ENCODE data around the gene HEXIM2. TPM values are rescaled to one million over a fixed set of nuclear protein-coding genes. Genes with fewer than 3 reads are reported as not detected.

HEXIM2 gene
- polyA plus RNA-seq (2013, experiment 1 of 2) = 3.4 TPM
- 3.0 TPM for polyA plus RNA-seq (2013, experiment 2 of 2)

GRCh38 chr17:45161288-45162024 is at the start of gene HEXIM2:
TSS of gene HEXIM2 (plus strand) at chr17:45161875. CDS start at chr17:45162794, 919 bp downstream.
- no peaks in the 10 kb centered on the region for H3K27me3 ChIP-seq (ENCODE audit: insufficient read depth, low read length, poor library complexity)
- H3K79me1 ChIP-seq (ENCODE audit: low read length) = no peaks in the 10 kb centered on the region
- peak within 1 kb of the TSS; percentile 31 for H2BK120ac ChIP-seq (ENCODE audit: low read depth, low read length)
- H4K8ac ChIP-seq (ENCODE audit: low read depth, low read length) = peak within 1 kb of the TSS; percentile 87
- peak within 1 kb of the TSS; percentile 96 for H3K27ac ChIP-seq (ENCODE audit: low read depth, low read length)
- peak within 1 kb of the TSS; percentile 92 for H3K18ac ChIP-seq (ENCODE audit: low read length)
- peak within 1 kb of the TSS; percentile 83 for H3K23ac ChIP-seq (ENCODE audit: low read length)
- H3K79me2 ChIP-seq (ENCODE audit: control insufficient read depth, insufficient read depth, low read length) = no peaks in the 10 kb centered on the region
- peak within 1 kb of the TSS; percentile 98 for H3K56ac ChIP-seq (ENCODE audit: low read length)
- WGBS (ENCODE audit: extremely low coverage, insufficient coverage, low lambda C conversion rate) = no CpG with 5 or more reads among the region's 53 CpGs
- peak within 1 kb of the TSS; percentile 100 for H3K9ac ChIP-seq (ENCODE audit: low read length)
- H2AK5ac ChIP-seq (ENCODE audit: low read length) = peak within 1 kb of the TSS; percentile 80
- H2BK15ac ChIP-seq (replicated peaks; ENCODE audit: low read depth) = no peak within 1 kb of the TSS
- peaks cover 7% of the 10 kb centered on the region for H3K4me1 ChIP-seq (ENCODE audit: control insufficient read depth, low read depth, low read length)
- peak within 1 kb of the TSS; percentile 95 for H2BK5ac ChIP-seq (ENCODE audit: low read length)
- peak within 1 kb of the TSS; percentile 0 for H4K5ac ChIP-seq (ENCODE audit: low read length)
- peak within 1 kb of the TSS; percentile 86 for H3K4me3 ChIP-seq (ENCODE audit: low read length)
- H3K4ac ChIP-seq (ENCODE audit: low read depth, low read length) = peak within 1 kb of the TSS; percentile 97
- H3K36me3 ChIP-seq (ENCODE audit: control insufficient read depth, insufficient read depth, low read length) = no peaks in the 10 kb centered on the region
- H3K4me2 ChIP-seq (ENCODE audit: low read length) = peak within 1 kb of the TSS; percentile 92
- DNase-seq = peak; percentile 100

GRCh38 chr17:45112559-45113423 is 48.9 kb upstream of the HEXIM2 start:
- WGBS (ENCODE audit: extremely low coverage, insufficient coverage, low lambda C conversion rate) = no CpG with 5 or more reads among the region's 23 CpGs
- Histone ChIP-seq H2BK5ac (ENCODE audit: low read length) (no peak overlapping the region), H3K56ac (ENCODE audit: low read length) (no peak overlapping the region), H2AK5ac (ENCODE audit: low read length) (no peak overlapping the region), H4K5ac (ENCODE audit: low read length) (no peak overlapping the region), H3K27ac (ENCODE audit: low read depth, low read length) (no peak overlapping the region), H2BK120ac (ENCODE audit: low read depth, low read length) (no peak overlapping the region), H3K9ac (ENCODE audit: low read length) (no peak overlapping the region), H4K8ac (ENCODE audit: low read depth, low read length) (no peak overlapping the region), H3K27me3 (ENCODE audit: insufficient read depth, low read length, poor library complexity) (no peaks in the 10 kb centered on the region), H3K79me2 (ENCODE audit: control insufficient read depth, insufficient read depth, low read length) (no peaks in the 10 kb centered on the region), H3K36me3 (ENCODE audit: control insufficient read depth, insufficient read depth, low read length) (peaks cover 3% of the 10 kb centered on the region), H3K79me1 (ENCODE audit: low read length) (no peaks in the 10 kb centered on the region), H3K4me3 (ENCODE audit: low read length) (no peak overlapping the region), H3K4me2 (ENCODE audit: low read length) (no peak overlapping the region), H3K23ac (ENCODE audit: low read length) (no peak overlapping the region), H3K18ac (ENCODE audit: low read length) (no peak overlapping the region), H3K4ac (ENCODE audit: low read depth, low read length) (no peak overlapping the region), H3K4me1 (ENCODE audit: control insufficient read depth, low read depth, low read length) (no peaks in the 10 kb centered on the region), H2BK15ac (replicated peaks; ENCODE audit: low read depth) (no peak overlapping the region)
- DNase-seq = no peak

GRCh38 chr17:45113424-45113754 is 48.3 kb upstream of the HEXIM2 start:
- no peak overlapping the region for H3K18ac ChIP-seq (ENCODE audit: low read length)
- no peak overlapping the region for H3K27ac ChIP-seq (ENCODE audit: low read depth, low read length)
- no peak overlapping the region for H3K4me2 ChIP-seq (ENCODE audit: low read length)
- no CpG with 5 or more reads among the region's 9 CpGs for WGBS (ENCODE audit: extremely low coverage, insufficient coverage, low lambda C conversion rate)
- no peaks in the 10 kb centered on the region for H3K27me3 ChIP-seq (ENCODE audit: insufficient read depth, low read length, poor library complexity)
- no peak overlapping the region for H2AK5ac ChIP-seq (ENCODE audit: low read length)
- H3K23ac ChIP-seq (ENCODE audit: low read length) = no peak overlapping the region
- no peak overlapping the region for H3K9ac ChIP-seq (ENCODE audit: low read length)
- H3K4me3 ChIP-seq (ENCODE audit: low read length) = no peak overlapping the region
- no peaks in the 10 kb centered on the region for H3K4me1 ChIP-seq (ENCODE audit: control insufficient read depth, low read depth, low read length)
- H3K79me2 ChIP-seq (ENCODE audit: control insufficient read depth, insufficient read depth, low read length) = no peaks in the 10 kb centered on the region
- no peak overlapping the region for H2BK5ac ChIP-seq (ENCODE audit: low read length)
- H4K5ac ChIP-seq (ENCODE audit: low read length) = no peak overlapping the region
- H2BK120ac ChIP-seq (ENCODE audit: low read depth, low read length) = no peak overlapping the region
- H3K36me3 ChIP-seq (ENCODE audit: control insufficient read depth, insufficient read depth, low read length) = peaks cover 1% of the 10 kb centered on the region
- H3K79me1 ChIP-seq (ENCODE audit: low read length) = no peaks in the 10 kb centered on the region
- no peak overlapping the region for H3K56ac ChIP-seq (ENCODE audit: low read length)
- no peak overlapping the region for H3K4ac ChIP-seq (ENCODE audit: low read depth, low read length)
- no peak for DNase-seq
- H2BK15ac ChIP-seq (replicated peaks; ENCODE audit: low read depth) = no peak overlapping the region
- H4K8ac ChIP-seq (ENCODE audit: low read depth, low read length) = no peak overlapping the region

- H3K4ac ChIP-seq (ENCODE audit: low read depth, low read length) = no peak overlapping the region
- H4K5ac ChIP-seq (ENCODE audit: low read length) = no peak overlapping the region
- H3K4me2 ChIP-seq (ENCODE audit: low read length) = no peak overlapping the region
- no CpG with 5 or more reads among the region's 19 CpGs for WGBS (ENCODE audit: extremely low coverage, insufficient coverage, low lambda C conversion rate)
- H3K27me3 ChIP-seq (ENCODE audit: insufficient read depth, low read length, poor library complexity) = no peaks in the 10 kb centered on the region
- H2AK5ac ChIP-seq (ENCODE audit: low read length) = no peak overlapping the region
- H3K79me1 ChIP-seq (ENCODE audit: low read length) = no peaks in the 10 kb centered on the region
- H4K8ac ChIP-seq (ENCODE audit: low read depth, low read length) = no peak overlapping the region
- no peak overlapping the region for H2BK5ac ChIP-seq (ENCODE audit: low read length)
- H2BK15ac ChIP-seq (replicated peaks; ENCODE audit: low read depth) = no peak overlapping the region
- no peak overlapping the region for H3K56ac ChIP-seq (ENCODE audit: low read length)
- H3K4me1 ChIP-seq (ENCODE audit: control insufficient read depth, low read depth, low read length) = no peaks in the 10 kb centered on the region
- no peak overlapping the region for H3K9ac ChIP-seq (ENCODE audit: low read length)
- H3K23ac ChIP-seq (ENCODE audit: low read length) = no peak overlapping the region
- H3K27ac ChIP-seq (ENCODE audit: low read depth, low read length) = no peak overlapping the region
- no peak overlapping the region for H3K18ac ChIP-seq (ENCODE audit: low read length)
- H3K36me3 ChIP-seq (ENCODE audit: control insufficient read depth, insufficient read depth, low read length) = no peaks in the 10 kb centered on the region
- no peak overlapping the region for H2BK120ac ChIP-seq (ENCODE audit: low read depth, low read length)
- no peaks in the 10 kb centered on the region for H3K79me2 ChIP-seq (ENCODE audit: control insufficient read depth, insufficient read depth, low read length)
- H3K4me3 ChIP-seq (ENCODE audit: low read length) = no peak overlapping the region
- DNase-seq = no peak
Observed at GRCh38 chr17:45114117-45114932, 47.4 kb upstream of the HEXIM2 start.

GRCh38 chr17:45115015-45115625 is 46.6 kb upstream of the HEXIM2 start:
- no peaks in the 10 kb centered on the region for H3K4me1 ChIP-seq (ENCODE audit: control insufficient read depth, low read depth, low read length)
- H2BK120ac ChIP-seq (ENCODE audit: low read depth, low read length) = no peak overlapping the region
- no peak overlapping the region for H3K4me2 ChIP-seq (ENCODE audit: low read length)
- no peak overlapping the region for H2BK15ac ChIP-seq (replicated peaks; ENCODE audit: low read depth)
- no peaks in the 10 kb centered on the region for H3K79me1 ChIP-seq (ENCODE audit: low read length)
- H3K23ac ChIP-seq (ENCODE audit: low read length) = no peak overlapping the region
- no peak overlapping the region for H3K4ac ChIP-seq (ENCODE audit: low read depth, low read length)
- no peaks in the 10 kb centered on the region for H3K79me2 ChIP-seq (ENCODE audit: control insufficient read depth, insufficient read depth, low read length)
- no peaks in the 10 kb centered on the region for H3K27me3 ChIP-seq (ENCODE audit: insufficient read depth, low read length, poor library complexity)
- no peak overlapping the region for H4K5ac ChIP-seq (ENCODE audit: low read length)
- no peak overlapping the region for H2BK5ac ChIP-seq (ENCODE audit: low read length)
- H3K36me3 ChIP-seq (ENCODE audit: control insufficient read depth, insufficient read depth, low read length) = no peaks in the 10 kb centered on the region
- H3K27ac ChIP-seq (ENCODE audit: low read depth, low read length) = no peak overlapping the region
- DNase-seq = no peak
- H3K9ac ChIP-seq (ENCODE audit: low read length) = no peak overlapping the region
- no peak overlapping the region for H2AK5ac ChIP-seq (ENCODE audit: low read length)
- no peak overlapping the region for H4K8ac ChIP-seq (ENCODE audit: low read depth, low read length)
- WGBS (ENCODE audit: extremely low coverage, insufficient coverage, low lambda C conversion rate) = no CpG with 5 or more reads among the region's 26 CpGs
- no peak overlapping the region for H3K56ac ChIP-seq (ENCODE audit: low read length)
- no peak overlapping the region for H3K18ac ChIP-seq (ENCODE audit: low read length)
- H3K4me3 ChIP-seq (ENCODE audit: low read length) = no peak overlapping the region

Data from mesendoderm (in vitro differentiated cells).